Natural killer cell (primary cell): ENCODE measurements around the gene GRM7. TPM values are rescaled to one million over a fixed set of nuclear protein-coding genes. Genes with fewer than 3 reads are reported as not detected.

ENCODE experiments used
- ATAC-seq, 3 donors: fragments of 150-1000 bp in 2 of 3; fragments of 200-7000 bp in 1 of 3; cut with Tn5 transposase; 1 replicate in 1 of 3; 2 replicates in 2 of 3; pipeline ENCODE4 v1.10.0; 2021; ENCODE audit warnings: mild to moderate bottlenecking in 2 of 3, moderate library complexity in 2 of 3
- DNase-seq, 2 donors: peaks; one replicate each; pipeline versions ENCODE4 v3.0.0 to v3.0.0-alpha.2; 2013 to 2021; ENCODE audit warnings: mixed read lengths in 1 of 2
- H3K27ac ChIP-seq: one replicate; pipeline ENCODE4 v1.5.1; 2013; ENCODE audit warnings: mild to moderate bottlenecking, low read length
- H3K27me3 ChIP-seq: one replicate; pipeline ENCODE4 v1.6.1; 2013; ENCODE audit warnings: low read length; ENCODE audit not compliant: control insufficient read depth, insufficient read depth
- H3K36me3 ChIP-seq: one replicate; pipeline ENCODE4 v1.6.1; 2013; ENCODE audit warnings: low read length; ENCODE audit not compliant: control insufficient read depth, insufficient read depth
- H3K4me1 ChIP-seq: one replicate; pipeline ENCODE4 v1.6.1; 2013; ENCODE audit warnings: low read length; ENCODE audit not compliant: control insufficient read depth, insufficient read depth
- H3K4me3 ChIP-seq: one replicate; pipeline ENCODE4 v1.5.1; 2013; ENCODE audit warnings: low read length
- H3K9me3 ChIP-seq: one replicate; pipeline ENCODE4 v1.6.1; 2013; ENCODE audit warnings: low read length; ENCODE audit not compliant: control insufficient read depth, insufficient read depth
- H3K27ac Mint-ChIP-seq, 2 donors: one replicate each; pipeline ENCODE4 v1.8.0; 2022; ENCODE audit warnings: mild to moderate bottlenecking in 2 of 2, mixed read lengths in 2 of 2, moderate library complexity in 1 of 2
- H3K27me3 Mint-ChIP-seq, 2 donors: one replicate each; pipeline ENCODE4 v1.8.0; 2022; ENCODE audit warnings: low read depth in 2 of 2, mixed read lengths in 2 of 2
- H3K36me3 Mint-ChIP-seq: one replicate; pipeline ENCODE4 v1.8.0; 2022; ENCODE audit warnings: mixed read lengths
- H3K4me1 Mint-ChIP-seq, 2 donors: one replicate each; pipeline ENCODE4 v1.8.0; 2022; ENCODE audit warnings: mixed read lengths in 2 of 2
- H3K4me3 Mint-ChIP-seq: one replicate; pipeline ENCODE4 v1.8.0; 2022; ENCODE audit warnings: mild to moderate bottlenecking, moderate library complexity, mixed read lengths
- H3K9me3 Mint-ChIP-seq, 2 donors: one replicate each; pipeline ENCODE4 v1.8.0; 2022; ENCODE audit warnings: mixed read lengths in 2 of 2
- WGBS: methylation state at CpG from one replicate; pipeline ENCODE4 v1.1.7; 2013; ENCODE audit warnings: missing lambda C conversion rate; ENCODE audit not compliant: insufficient coverage; 5-methylcytosine and 5-hydroxymethylcytosine counted together
- intact Hi-C: fragments of 100-400 bp; cut with micrococcal nuclease; formaldehyde crosslinking; loops from one replicate; pipeline ENCODE4 v1.14.2; 2022
- total RNA-seq, 4 donors: library from RNA; stranded (reverse); fragments of 120-200 nt in 1 of 4; gene quantifications; one replicate each; pipeline versions ENCODE4 v1.2.3 to v1.2.4, GENCODE V29; 2013 to 2022
- TF ChIP-seq, protein P1 (sequence below): fragments of 200-600 bp; IDR thresholded peaks from one replicate; pipeline ENCODE4 v1.8.0; 2022; ENCODE audit warnings: antibody characterized with exemption

The GRM7 gene
- total RNA-seq, 3 donors from 2014 or later (not counting 1 experiment from before 2014, with no cell fraction given): not detected

GRCh38 chr3:7238565-7239295, 377.8 kb downstream of the GRM7 start:
- Mint-ChIP-seq H3K27me3 (peaks cover 0 to 13% of the 10 kb centered on the region in 2 donors), H3K4me3 (no peak overlapping the region), H3K27ac (no peak overlapping the region), H3K36me3 (no peaks in the 10 kb centered on the region), H3K4me1 (peaks cover 8 to 11% of the 10 kb centered on the region in 2 donors), H3K9me3 (peaks cover 0 to 11% of the 10 kb centered on the region in 2 donors)
- WGBS: 93% methylated on average over 1 of the region's 1 CpG
- Histone ChIP-seq H3K9me3 (no peaks in the 10 kb centered on the region), H3K4me1 (peaks cover 4% of the 10 kb centered on the region), H3K27me3 (no peaks in the 10 kb centered on the region), H3K36me3 (no peaks in the 10 kb centered on the region), H3K4me3 (no peak overlapping the region), H3K27ac (no peak overlapping the region)
- TF ChIP-seq, protein P1, sequence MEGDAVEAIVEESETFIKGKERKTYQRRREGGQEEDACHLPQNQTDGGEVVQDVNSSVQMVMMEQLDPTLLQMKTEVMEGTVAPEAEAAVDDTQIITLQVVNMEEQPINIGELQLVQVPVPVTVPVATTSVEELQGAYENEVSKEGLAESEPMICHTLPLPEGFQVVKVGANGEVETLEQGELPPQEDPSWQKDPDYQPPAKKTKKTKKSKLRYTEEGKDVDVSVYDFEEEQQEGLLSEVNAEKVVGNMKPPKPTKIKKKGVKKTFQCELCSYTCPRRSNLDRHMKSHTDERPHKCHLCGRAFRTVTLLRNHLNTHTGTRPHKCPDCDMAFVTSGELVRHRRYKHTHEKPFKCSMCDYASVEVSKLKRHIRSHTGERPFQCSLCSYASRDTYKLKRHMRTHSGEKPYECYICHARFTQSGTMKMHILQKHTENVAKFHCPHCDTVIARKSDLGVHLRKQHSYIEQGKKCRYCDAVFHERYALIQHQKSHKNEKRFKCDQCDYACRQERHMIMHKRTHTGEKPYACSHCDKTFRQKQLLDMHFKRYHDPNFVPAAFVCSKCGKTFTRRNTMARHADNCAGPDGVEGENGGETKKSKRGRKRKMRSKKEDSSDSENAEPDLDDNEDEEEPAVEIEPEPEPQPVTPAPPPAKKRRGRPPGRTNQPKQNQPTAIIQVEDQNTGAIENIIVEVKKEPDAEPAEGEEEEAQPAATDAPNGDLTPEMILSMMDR: no peak
- no peak for ATAC-seq
- DNase-seq: no peak
- intact Hi-C loops: no loop called here

DNA sequence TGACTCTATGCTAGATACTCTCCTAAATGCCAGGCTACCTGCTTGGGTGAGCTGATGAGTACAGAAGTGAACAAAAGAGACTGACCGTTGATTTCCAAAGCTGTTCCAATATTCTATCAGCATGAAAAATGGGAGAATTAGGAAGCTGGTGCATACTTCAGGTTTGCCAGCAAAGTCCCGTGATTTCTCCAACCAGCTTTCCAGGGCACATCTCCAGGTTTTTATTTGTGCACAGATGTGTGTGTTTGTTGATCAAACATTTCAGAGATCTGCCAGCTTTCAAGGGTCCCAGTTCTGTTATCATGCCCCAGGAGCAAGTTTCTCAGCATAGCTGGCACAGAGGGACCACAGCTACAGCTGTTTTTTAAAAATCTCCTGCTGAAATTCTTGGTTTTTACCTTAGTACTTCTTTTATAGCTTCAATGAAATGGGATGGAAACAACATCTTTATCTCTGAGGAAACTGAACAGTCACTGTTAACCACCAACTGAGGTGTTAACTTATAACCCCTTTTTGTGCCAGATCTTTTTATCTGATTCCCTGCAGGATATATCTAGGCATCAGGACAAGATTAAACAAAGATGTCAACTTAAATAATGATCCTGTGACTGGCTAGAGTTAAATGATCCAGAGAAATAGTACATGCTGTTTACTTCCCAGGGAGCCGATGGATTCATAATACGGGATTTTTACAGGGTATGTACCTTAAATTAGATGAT, 380.8 kb downstream of the GRM7 start:
- no peaks in the 10 kb centered on the region for H3K36me3 ChIP-seq
- H3K27ac Mint-ChIP-seq: no peak overlapping the region
- no peak for ATAC-seq
- peaks cover 4% of the 10 kb centered on the region for H3K4me1 ChIP-seq
- 92% methylated on average over 4 of the region's 4 CpGs for WGBS
- no peak overlapping the region for H3K4me3 ChIP-seq
- H3K9me3 Mint-ChIP-seq: peaks cover 0 to 15% of the 10 kb centered on the region in 2 donors
- H3K27ac ChIP-seq: no peak overlapping the region
- H3K27me3 Mint-ChIP-seq: no peaks in the 10 kb centered on the region
- TF ChIP-seq, protein P1: no peak
- DNase-seq: no peak
- no peaks in the 10 kb centered on the region for H3K36me3 Mint-ChIP-seq
- no peak overlapping the region for H3K4me3 Mint-ChIP-seq
- H3K4me1 Mint-ChIP-seq: peaks cover 8 to 11% of the 10 kb centered on the region in 2 donors
- no peaks in the 10 kb centered on the region for H3K27me3 ChIP-seq
- no peaks in the 10 kb centered on the region for H3K9me3 ChIP-seq
- intact Hi-C loops: no loop called here

GRCh38 chr3:7242303-7242635, 381.4 kb downstream of the GRM7 start:
- Histone ChIP-seq H3K4me3 (no peak overlapping the region), H3K27me3 (no peaks in the 10 kb centered on the region), H3K36me3 (no peaks in the 10 kb centered on the region), H3K4me1 (peaks cover 4% of the 10 kb centered on the region), H3K9me3 (no peaks in the 10 kb centered on the region), H3K27ac (no peak overlapping the region)
- DNase-seq: no peak
- intact Hi-C loops: no loop called here
- no peak for ATAC-seq
- H3K4me3 Mint-ChIP-seq: no peak overlapping the region
- TF ChIP-seq, protein P1: no peak
- no peaks in the 10 kb centered on the region for H3K27me3 Mint-ChIP-seq
- H3K4me1 Mint-ChIP-seq: peaks cover 8 to 11% of the 10 kb centered on the region in 2 donors
- no peak overlapping the region for H3K27ac Mint-ChIP-seq
- H3K36me3 Mint-ChIP-seq: no peaks in the 10 kb centered on the region
- peaks cover 0 to 14% of the 10 kb centered on the region in 2 donors for H3K9me3 Mint-ChIP-seq
